ENCODE data around the gene DNAJC27.

The DNAJC27 gene

GRCh38 chr2:24970483-24971285 is 1.1 kb downstream of the DNAJC27 start:
- DNase-seq = no peak

DNA sequence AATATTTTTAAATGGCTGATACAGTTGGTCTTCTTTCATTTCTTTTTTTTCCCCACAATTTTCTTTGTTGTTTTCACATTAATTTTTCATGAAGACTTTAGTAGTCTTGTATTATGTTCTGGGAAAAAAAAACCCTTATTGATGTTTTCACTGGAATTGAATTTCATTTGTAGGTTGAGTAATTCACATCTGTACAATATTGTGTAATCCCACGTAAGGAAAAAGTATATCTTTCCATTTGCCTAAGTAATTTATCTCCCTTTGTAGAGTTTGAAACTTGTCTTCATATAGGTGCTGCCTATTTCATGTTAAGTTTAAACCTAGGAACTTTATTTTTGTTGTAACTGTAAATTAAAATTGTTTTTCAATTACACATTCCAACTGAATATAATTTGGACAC is 2.0 kb downstream of the DNAJC27 start:
- DNase-seq = no peak

DNA sequence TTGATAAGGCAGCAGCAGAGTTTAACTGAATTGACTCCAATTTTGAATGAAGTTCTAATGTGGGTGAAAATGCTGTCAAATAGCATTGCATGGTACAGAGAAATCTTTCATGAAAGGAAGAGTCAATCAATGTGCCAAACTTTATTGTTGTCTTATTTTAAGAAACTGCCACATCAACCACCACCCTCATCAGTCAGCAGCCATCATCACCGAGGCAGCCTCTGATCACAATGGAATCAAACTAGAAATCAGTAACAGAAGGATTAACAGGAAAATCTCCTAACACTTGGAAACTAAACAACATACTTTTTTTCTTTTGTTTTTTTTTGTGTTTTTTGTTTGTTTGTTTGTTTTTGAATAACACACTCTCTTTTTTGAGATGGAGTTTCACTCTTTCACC is 9.9 kb downstream of the DNAJC27 start:
- no peak for DNase-seq

DNA sequence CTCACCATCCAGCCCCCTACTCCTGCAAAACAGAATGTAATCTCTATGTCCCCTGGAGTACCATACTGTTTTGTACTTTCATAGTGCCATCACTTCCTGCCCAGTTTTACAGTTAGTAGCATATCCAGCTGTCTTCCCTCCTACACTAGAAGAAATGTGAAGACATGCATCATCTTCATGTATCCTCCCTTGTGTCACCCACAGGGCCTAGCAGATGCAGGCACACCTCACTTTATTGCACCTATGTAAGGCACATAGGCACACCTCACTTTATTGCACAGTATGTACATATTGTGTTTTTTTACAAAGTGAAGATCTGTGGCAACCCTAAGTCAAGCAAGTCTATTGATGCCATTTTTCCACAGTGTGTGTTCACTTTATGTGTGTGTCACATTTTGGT is 12.0 kb downstream of the DNAJC27 start:
- no peak for DNase-seq

DNA sequence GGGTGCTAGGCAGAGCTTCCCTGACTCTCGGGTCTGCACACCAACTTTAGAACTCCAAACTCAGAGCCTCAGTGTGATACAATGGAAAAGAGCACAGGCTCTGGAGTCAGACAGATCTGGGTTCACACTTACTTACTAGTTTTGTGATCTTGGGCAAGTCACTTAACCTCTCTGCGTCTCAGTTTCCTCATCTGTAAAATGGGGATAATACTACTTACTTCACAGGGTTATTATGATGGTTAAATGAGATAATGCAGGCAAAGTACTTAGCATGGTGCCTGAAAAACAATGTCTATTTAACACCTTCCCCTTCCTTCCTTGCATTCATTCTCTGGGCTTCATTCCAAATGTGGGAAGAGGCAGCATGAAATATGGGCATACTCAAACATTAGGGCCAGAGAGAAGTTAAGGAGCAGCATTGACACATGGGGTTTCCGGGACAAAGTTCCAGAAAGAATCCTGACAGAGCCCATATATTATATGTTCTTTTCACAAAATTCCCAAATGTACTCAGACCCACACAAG is 13.3 kb downstream of the DNAJC27 start:
- DNase-seq = no peak

- DNase-seq = no peak
These were observed 13.8 kb downstream of the DNAJC27 start for GRCh38 chr2:24957976-24958375.

GRCh38 chr2:24957221-24957620 is 14.5 kb downstream of the DNAJC27 start:
- DNase-seq = no peak

- no peak for DNase-seq
These were observed 15.8 kb downstream of the DNAJC27 start for GRCh38 chr2:24955921-24956320.

- no peak for DNase-seq
These were observed 16.5 kb downstream of the DNAJC27 start for GRCh38 chr2:24955232-24955631.

- DNase-seq = no peak
These were observed 21.7 kb downstream of the DNAJC27 start for GRCh38 chr2:24950102-24950501.

- DNase-seq = no peak
These were observed 23.2 kb downstream of the DNAJC27 start for GRCh38 chr2:24948506-24948905.

- DNase-seq = no peak
These were observed 24.1 kb downstream of the DNAJC27 start for GRCh38 chr2:24947561-24948157.

GRCh38 chr2:24945907-24946306 is 25.8 kb downstream of the DNAJC27 start:
- DNase-seq = no peak

GRCh38 chr2:24943427-24944053 is 28.2 kb downstream of the DNAJC27 start:
- no peak for DNase-seq

- no peak for DNase-seq
These were observed 32.4 kb downstream of the DNAJC27 start for GRCh38 chr2:24939353-24939752.

DNA sequence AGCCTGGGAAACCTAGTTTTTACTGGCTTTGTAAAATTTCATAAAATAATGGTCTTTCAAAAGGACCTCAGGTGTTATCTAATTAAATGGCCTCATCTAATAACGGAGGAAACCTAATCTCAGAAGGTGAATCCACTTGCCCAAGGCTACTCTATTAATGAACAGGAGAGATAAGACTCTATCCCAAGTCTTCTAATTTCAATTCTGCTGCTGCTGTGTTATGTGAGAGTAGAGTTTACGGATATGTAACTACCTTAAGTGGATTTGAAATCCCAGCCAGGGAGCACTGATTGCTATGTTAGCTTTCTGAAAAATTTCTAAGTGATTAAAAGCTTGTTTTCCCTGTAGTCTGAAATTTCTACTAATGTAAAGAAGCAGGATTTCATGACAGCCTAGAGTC is 34.5 kb downstream of the DNAJC27 start:
- no peak for DNase-seq

GRCh38 chr2:24935145-24935544 is 36.6 kb downstream of the DNAJC27 start:
- DNase-seq = no peak

GRCh38 chr2:24932715-24933114 is 39.0 kb downstream of the DNAJC27 start:
- no peak for DNase-seq

- no peak for DNase-seq
These were observed 41.0 kb downstream of the DNAJC27 start for GRCh38 chr2:24930768-24931167.

- no peak for DNase-seq
These were observed 42.5 kb downstream of the DNAJC27 start for GRCh38 chr2:24929230-24929629.

DNA sequence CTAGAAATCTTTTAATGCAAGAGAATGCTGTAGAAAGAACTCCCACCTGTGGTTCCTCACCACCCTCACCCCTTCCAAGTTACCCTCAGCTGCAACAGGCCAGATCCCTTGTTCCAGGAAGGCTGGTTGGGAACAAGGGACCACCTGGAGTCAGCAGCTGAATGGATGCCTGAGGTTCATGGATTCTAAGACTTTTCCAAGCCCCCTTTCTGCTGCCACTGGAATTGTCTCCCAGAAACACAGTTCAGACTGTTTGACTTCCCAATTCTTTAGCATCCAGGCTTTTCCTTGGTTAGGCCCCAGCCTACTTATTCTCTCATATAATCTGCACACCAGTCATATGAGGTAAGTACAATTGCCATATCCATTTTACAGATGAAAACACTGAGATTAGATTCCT is 43.7 kb downstream of the DNAJC27 start:
- DNase-seq = no peak

GRCh38 chr2:24926602-24927252 is 45.0 kb downstream of the DNAJC27 start:
- DNase-seq = no peak

DNA sequence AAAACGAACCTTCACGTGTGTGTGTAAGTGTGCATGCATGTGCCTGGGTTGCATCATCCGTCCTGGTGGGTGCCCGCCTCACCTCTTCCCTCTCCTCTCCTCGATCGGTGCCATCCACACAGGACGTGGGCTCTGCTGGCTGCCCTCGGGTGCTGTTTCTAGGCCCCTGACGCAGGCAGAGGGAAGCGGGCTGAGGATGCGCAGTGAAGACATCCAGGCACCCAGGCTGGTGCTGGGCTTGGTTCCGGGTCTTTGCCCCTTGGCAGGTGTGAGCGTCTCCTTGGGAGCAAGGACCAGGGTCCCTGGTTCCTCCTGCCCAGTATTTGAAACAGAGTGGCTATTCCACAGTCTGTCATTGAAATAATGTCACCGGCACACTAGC is 45.5 kb downstream of the DNAJC27 start:
- no peak for DNase-seq

DNA sequence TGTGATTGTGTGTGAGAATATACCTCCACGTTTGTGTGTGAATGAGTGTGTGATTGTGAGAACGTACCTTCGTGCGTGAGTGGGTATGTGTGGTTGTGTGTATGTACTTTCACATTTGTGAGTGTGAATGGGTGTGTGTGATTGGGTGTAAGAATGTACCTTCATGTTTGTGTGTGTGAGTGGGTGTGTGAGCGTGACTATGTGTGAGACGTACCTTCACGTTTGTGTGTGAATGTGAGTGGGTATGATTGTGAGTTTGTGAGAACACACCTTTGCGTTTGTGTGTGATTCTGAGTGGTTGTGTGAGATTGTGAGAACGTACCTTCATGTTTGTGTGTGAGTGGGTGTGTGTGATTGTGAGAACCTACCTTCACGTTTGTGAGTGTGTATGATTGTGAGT is 45.9 kb downstream of the DNAJC27 start:
- no peak for DNase-seq

Data from SW 1271 (cell line).